ENCODE data around the gene MARVELD3. TPM values are rescaled to one million over a fixed set of nuclear protein-coding genes. Genes with fewer than 3 reads are reported as not detected.
"Not testable (repeated sequence)": the region's sequence is repeated elsewhere in the genome, so short reads cannot be mapped to it uniquely, and the experiment has no call there.

MARVELD3 gene
- total and polyA plus RNA-seq, 4 donors, result 3.6 to 9.3 (median 8.2) TPM

DNA sequence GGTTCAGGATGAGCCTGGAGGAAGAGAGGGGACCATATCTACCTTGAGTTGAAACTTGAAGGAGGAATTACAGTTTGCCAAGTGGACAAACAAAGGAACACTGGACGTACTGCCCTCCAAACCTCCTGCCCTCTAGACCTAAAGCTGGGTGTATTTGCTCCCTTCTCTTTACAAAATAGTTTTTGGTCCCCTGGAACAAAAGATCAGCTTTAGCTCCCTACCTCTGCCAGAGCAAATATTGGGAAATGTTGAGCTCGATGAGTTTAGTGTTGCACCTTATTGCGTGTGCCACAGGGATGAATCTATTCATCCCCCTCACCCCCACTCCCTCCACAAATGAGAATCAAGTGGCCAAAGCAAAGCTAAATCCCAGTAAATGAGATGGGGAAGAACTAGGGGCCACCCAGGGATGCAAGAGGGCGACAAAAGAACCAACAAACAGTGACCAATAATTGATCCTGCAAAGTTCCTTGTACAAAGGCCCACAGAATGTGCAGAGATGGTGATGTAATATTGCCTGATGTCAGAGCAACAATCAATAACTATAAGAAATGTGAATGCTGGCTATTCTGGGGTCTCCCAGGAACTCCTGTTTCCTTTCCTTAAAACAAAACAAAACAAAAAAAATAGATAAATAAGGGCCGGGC, 31.9 kb upstream of the MARVELD3 start:
- ATAC-seq (ENCODE audit: insufficient read depth, low FRiP score), result no peak

DNA sequence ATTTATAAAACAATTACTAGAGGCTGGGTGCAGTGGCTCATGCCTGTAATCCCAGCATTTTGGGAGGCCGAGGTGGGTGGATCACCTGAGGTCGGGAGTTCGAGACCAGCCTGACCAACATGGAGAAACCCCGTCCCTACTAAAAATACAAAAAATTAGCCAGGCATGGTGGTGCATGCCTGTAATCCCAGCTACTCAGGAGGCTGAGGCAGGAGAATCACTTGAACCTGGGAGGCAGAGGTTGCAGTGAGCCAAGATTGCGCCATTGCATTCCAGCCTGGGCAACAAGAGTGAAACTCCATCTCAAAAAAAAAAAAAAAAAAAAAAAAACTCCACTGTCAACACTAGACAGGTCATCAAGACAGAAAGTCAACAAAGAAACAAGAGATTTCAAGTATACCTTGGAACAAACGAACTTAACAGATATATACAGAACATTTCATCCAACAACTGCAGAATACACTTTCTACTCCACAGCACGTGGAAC, 30.6 kb upstream of the MARVELD3 start:
- ATAC-seq (ENCODE audit: insufficient read depth, low FRiP score); H3K27ac ChIP-seq (ENCODE audit: low read depth in 1 of 2, low read length in 1 of 2); DNase-seq; H3K9ac ChIP-seq (ENCODE audit: insufficient read depth in 1 of 2, low read length in 2 of 2); H3K9me3 ChIP-seq (ENCODE audit: control insufficient read depth in 4 of 4, insufficient read depth in 3 of 4, low read length in 3 of 4); H3K36me3 ChIP-seq (ENCODE audit: control insufficient read depth in 4 of 4, insufficient read depth in 4 of 4, low read length in 4 of 4); H3K4me1 ChIP-seq (ENCODE audit: control insufficient read depth in 5 of 5, insufficient read depth in 5 of 5, low read length in 5 of 5); H3K4me3 ChIP-seq; H3K27me3 ChIP-seq (ENCODE audit: control insufficient read depth in 3 of 3, insufficient read depth in 3 of 3, low read length in 2 of 3): not testable (repeated sequence)
- WGBS, 2 donors, result 82 to 92% methylated on average over 6 of the region's 7 CpGs

More for the DNA sequence above, 31.9 kb upstream of the MARVELD3 start:
- H3K36me3 ChIP-seq (ENCODE audit: control insufficient read depth in 4 of 4, insufficient read depth in 4 of 4, low read length in 4 of 4), result no peaks in the 10 kb centered on the region
- DNase-seq, result no peak
- no peak overlapping the region for H3K9ac ChIP-seq (ENCODE audit: insufficient read depth in 1 of 2, low read length in 2 of 2)
- H3K9me3 ChIP-seq (ENCODE audit: control insufficient read depth in 4 of 4, insufficient read depth in 3 of 4, low read length in 3 of 4), result no peaks in the 10 kb centered on the region
- no peak overlapping the region for H3K27ac ChIP-seq (ENCODE audit: low read depth in 1 of 2, low read length in 1 of 2)
- no peaks in the 10 kb centered on the region for H3K4me1 ChIP-seq (ENCODE audit: control insufficient read depth in 5 of 5, insufficient read depth in 5 of 5, low read length in 5 of 5)
- TF ChIP-seq, protein P1, sequence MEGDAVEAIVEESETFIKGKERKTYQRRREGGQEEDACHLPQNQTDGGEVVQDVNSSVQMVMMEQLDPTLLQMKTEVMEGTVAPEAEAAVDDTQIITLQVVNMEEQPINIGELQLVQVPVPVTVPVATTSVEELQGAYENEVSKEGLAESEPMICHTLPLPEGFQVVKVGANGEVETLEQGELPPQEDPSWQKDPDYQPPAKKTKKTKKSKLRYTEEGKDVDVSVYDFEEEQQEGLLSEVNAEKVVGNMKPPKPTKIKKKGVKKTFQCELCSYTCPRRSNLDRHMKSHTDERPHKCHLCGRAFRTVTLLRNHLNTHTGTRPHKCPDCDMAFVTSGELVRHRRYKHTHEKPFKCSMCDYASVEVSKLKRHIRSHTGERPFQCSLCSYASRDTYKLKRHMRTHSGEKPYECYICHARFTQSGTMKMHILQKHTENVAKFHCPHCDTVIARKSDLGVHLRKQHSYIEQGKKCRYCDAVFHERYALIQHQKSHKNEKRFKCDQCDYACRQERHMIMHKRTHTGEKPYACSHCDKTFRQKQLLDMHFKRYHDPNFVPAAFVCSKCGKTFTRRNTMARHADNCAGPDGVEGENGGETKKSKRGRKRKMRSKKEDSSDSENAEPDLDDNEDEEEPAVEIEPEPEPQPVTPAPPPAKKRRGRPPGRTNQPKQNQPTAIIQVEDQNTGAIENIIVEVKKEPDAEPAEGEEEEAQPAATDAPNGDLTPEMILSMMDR (IDR thresholded peaks at IDR 0.05; ENCODE audit: control extremely low read depth, extremely low read depth), result no peak
- no peak overlapping the region for H3K4me3 ChIP-seq
- WGBS, 2 donors, result 70 to 87% methylated on average over 5 of the region's 5 CpGs
- H3K27me3 ChIP-seq (ENCODE audit: control insufficient read depth in 3 of 3, insufficient read depth in 3 of 3, low read length in 2 of 3), result no peaks in the 10 kb centered on the region

DNA sequence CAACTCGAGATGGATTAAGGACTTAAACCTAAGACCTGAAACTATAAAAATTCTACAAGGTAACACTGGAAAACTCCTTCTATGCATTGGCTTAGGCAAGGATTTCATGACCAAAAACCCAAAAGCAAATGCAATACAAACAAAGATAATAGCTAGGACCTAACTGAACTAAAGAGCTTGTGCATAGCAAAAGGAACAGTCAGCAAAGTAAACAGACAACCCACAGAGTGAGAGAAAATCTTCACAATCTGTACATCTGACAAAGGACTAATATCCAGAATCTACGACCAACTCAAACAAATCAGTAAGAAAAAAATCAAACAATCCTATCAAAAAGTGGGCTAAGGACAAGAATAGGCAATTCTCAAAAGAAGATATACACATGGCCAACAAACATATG, 27.6 kb upstream of the MARVELD3 start:
- not testable (repeated sequence) for DNase-seq; H3K27me3 ChIP-seq (ENCODE audit: control insufficient read depth in 3 of 3, insufficient read depth in 3 of 3, low read length in 2 of 3); H3K27ac ChIP-seq (ENCODE audit: low read depth in 1 of 2, low read length in 1 of 2); H3K9ac ChIP-seq (ENCODE audit: insufficient read depth in 1 of 2, low read length in 2 of 2); H3K4me1 ChIP-seq (ENCODE audit: control insufficient read depth in 5 of 5, insufficient read depth in 5 of 5, low read length in 5 of 5); H3K4me3 ChIP-seq; H3K36me3 ChIP-seq (ENCODE audit: control insufficient read depth in 4 of 4, insufficient read depth in 4 of 4, low read length in 4 of 4); H3K9me3 ChIP-seq (ENCODE audit: control insufficient read depth in 4 of 4, insufficient read depth in 3 of 4, low read length in 3 of 4); ATAC-seq (ENCODE audit: insufficient read depth, low FRiP score)
- WGBS, 2 donors, result 57 to 58% methylated on average over 2 of the region's 2 CpGs

DNA sequence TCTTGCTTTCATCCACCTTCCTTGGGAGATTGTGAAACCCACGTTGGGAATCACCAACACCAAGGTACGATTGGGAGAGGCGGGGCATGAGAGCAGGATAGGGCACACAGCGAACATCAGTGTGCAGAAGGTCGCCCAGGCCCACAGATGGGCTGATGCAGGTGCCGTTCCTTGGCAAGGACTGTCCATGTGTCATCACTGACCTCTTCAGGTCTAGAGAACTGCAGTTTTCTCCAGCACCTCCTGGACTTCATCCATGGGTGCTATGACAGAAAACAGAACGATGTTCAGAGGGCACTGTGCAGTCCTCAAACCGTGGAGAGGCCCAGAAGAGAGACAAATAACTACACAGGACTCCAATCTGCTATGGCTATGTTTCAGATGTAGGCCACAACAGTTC, 25.2 kb upstream of the MARVELD3 start:
- TF ChIP-seq, protein P1 (IDR thresholded peaks at IDR 0.05; ENCODE audit: control extremely low read depth, extremely low read depth), result no peak
- ATAC-seq (ENCODE audit: insufficient read depth, low FRiP score), result no peak
- Histone ChIP-seq H3K4me1 (ENCODE audit: control insufficient read depth in 5 of 5, insufficient read depth in 5 of 5, low read length in 5 of 5) (no peaks in the 10 kb centered on the region), H3K9ac (ENCODE audit: insufficient read depth in 1 of 2, low read length in 2 of 2) (no peak overlapping the region), H3K27ac (ENCODE audit: low read depth in 1 of 2, low read length in 1 of 2) (no peak overlapping the region), H3K36me3 (ENCODE audit: control insufficient read depth in 4 of 4, insufficient read depth in 4 of 4, low read length in 4 of 4) (no peaks in the 10 kb centered on the region), H3K9me3 (ENCODE audit: control insufficient read depth in 4 of 4, insufficient read depth in 3 of 4, low read length in 3 of 4) (peaks cover 0 to 3% (median 0%) of the 10 kb centered on the region in 4 donors), H3K4me3 (no peak overlapping the region), H3K27me3 (ENCODE audit: control insufficient read depth in 3 of 3, insufficient read depth in 3 of 3, low read length in 2 of 3) (no peaks in the 10 kb centered on the region)
- 79 to 81% methylated on average over 8 of the region's 8 CpGs for WGBS, 2 donors
- DNase-seq, result no peak

Data from lung (tissue), 12 donors.